ENCODE measurements around the gene PRTN3. TPM values are rescaled to one million over a fixed set of nuclear protein-coding genes. Genes with fewer than 3 reads are reported as not detected.

The PRTN3 gene
- total RNA-seq, 1 experiment from 2014 or later, result 2.7 TPM

DNA sequence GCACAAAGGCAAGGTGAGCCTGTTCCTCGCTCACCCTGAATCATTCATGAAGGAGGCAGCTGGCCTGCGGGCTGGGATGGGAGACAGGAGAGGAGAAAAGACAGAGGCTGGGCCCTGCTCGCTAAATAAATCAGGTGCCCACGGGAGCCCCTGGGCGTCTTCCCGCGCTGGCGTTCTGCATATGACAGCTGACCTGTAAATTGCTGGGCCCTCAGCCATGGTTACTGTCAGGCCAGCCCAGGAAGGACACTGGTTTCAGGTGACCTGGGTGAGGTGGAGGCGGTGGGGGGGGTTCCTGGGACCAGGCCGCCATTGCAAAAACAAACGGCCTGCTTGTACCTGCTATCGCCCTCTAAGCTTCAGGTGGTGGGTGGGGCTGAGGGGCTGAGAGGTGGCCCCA is 47.0 kb upstream of the PRTN3 start (continued):
- TF ChIP-seq SP1 (IDR thresholded peaks at IDR 0.05; ENCODE audit: low read depth) (no peak), CEBPB (IDR thresholded peaks at IDR 0.05; ENCODE audit: low read depth) (no peak), EZH2 (IDR thresholded peaks at IDR 0.05) (no peak), EGR1 (IDR thresholded peaks at IDR 0.05; ENCODE audit: low read depth) (no peak)

DNA sequence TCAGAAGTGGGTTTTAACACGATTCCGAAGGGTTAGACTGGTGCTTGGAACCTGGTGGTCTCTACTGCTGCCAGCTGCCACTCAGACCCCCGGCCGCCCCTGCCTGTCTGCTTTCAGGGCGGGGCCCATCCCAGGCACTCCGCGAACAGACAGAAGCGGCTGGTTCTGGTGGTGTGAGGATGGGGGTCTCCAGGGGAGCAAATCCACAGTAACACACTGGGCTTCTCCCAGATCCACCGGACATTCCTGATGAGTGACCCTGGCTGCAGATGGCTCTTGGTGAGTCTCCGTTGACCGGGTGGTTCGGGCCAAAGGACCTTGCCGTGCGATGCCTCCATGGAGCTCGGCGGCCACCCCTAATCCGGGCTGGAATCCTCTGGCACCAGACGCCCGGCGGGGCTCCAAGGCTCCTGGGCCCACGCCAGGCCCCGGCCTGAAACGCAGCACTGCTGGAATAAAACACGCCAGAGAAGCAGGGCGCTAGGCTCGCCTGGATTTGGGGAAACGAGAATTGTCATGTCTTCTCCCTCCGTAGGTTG is 45.7 kb upstream of the PRTN3 start:
- H2AFZ ChIP-seq (ENCODE audit: low read depth, low read length, poor library complexity, severe bottlenecking), result no peak overlapping the region

More for the DNA sequence above, 45.7 kb upstream of the PRTN3 start:
- H3K36me3 ChIP-seq (ENCODE audit: control insufficient read depth in 1 of 2, insufficient read depth in 2 of 2, low read length in 2 of 2), result peaks cover 3 to 18% of the 10 kb centered on the region in 2 experiments; a peak in 2 of 4 replicates
- ChIA-PET POLR2A (interaction anchor here (1.3 kb wide), 1 partner anchor 129 kb away, joined by 3 read pairs; no protein-coding TSS in a partner anchor), CTCF (no interaction called here), RAD21 (ENCODE audit: low non-redundant PET in 1 of 2, low total read pairs in 2 of 2, uncharacterized antibody in 2 of 2, unreplicated experiment in 2 of 2) (no interaction called here)
- H4K20me1 ChIP-seq (ENCODE audit: insufficient read depth), result peaks cover 15% of the 10 kb centered on the region; the same call in 1 of the 2 replicates
- H3K9ac ChIP-seq (ENCODE audit: low read length), result no peak overlapping the region
- H3K27ac ChIP-seq (ENCODE audit: low read depth, low read length), result no peak overlapping the region
- TF ChIP-seq, protein P1, sequence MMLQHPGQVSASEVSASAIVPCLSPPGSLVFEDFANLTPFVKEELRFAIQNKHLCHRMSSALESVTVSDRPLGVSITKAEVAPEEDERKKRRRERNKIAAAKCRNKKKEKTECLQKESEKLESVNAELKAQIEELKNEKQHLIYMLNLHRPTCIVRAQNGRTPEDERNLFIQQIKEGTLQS (IDR thresholded peaks at IDR 0.05), result no peak
- TF ChIP-seq, protein P2, sequence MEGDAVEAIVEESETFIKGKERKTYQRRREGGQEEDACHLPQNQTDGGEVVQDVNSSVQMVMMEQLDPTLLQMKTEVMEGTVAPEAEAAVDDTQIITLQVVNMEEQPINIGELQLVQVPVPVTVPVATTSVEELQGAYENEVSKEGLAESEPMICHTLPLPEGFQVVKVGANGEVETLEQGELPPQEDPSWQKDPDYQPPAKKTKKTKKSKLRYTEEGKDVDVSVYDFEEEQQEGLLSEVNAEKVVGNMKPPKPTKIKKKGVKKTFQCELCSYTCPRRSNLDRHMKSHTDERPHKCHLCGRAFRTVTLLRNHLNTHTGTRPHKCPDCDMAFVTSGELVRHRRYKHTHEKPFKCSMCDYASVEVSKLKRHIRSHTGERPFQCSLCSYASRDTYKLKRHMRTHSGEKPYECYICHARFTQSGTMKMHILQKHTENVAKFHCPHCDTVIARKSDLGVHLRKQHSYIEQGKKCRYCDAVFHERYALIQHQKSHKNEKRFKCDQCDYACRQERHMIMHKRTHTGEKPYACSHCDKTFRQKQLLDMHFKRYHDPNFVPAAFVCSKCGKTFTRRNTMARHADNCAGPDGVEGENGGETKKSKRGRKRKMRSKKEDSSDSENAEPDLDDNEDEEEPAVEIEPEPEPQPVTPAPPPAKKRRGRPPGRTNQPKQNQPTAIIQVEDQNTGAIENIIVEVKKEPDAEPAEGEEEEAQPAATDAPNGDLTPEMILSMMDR (IDR thresholded peaks at IDR 0.05 in 2 of 3, conservative IDR thresholded peaks at IDR 0.05 in 1 of 3; ENCODE audit: borderline replicate concordance in 1 of 3, insufficient read depth in 1 of 3, low read depth in 2 of 3, low read length in 2 of 3), result no peak
- TF ChIP-seq JUND (IDR thresholded peaks at IDR 0.05), result no peak
- TF ChIP-seq SRF (IDR thresholded peaks at IDR 0.05; ENCODE audit: low read depth), result no peak
- no peak for TF ChIP-seq TCF7L2 (IDR thresholded peaks at IDR 0.05; ENCODE audit: borderline replicate concordance, extremely low read depth, insufficient read depth, insufficient read length)
- TF ChIP-seq, protein P3, sequence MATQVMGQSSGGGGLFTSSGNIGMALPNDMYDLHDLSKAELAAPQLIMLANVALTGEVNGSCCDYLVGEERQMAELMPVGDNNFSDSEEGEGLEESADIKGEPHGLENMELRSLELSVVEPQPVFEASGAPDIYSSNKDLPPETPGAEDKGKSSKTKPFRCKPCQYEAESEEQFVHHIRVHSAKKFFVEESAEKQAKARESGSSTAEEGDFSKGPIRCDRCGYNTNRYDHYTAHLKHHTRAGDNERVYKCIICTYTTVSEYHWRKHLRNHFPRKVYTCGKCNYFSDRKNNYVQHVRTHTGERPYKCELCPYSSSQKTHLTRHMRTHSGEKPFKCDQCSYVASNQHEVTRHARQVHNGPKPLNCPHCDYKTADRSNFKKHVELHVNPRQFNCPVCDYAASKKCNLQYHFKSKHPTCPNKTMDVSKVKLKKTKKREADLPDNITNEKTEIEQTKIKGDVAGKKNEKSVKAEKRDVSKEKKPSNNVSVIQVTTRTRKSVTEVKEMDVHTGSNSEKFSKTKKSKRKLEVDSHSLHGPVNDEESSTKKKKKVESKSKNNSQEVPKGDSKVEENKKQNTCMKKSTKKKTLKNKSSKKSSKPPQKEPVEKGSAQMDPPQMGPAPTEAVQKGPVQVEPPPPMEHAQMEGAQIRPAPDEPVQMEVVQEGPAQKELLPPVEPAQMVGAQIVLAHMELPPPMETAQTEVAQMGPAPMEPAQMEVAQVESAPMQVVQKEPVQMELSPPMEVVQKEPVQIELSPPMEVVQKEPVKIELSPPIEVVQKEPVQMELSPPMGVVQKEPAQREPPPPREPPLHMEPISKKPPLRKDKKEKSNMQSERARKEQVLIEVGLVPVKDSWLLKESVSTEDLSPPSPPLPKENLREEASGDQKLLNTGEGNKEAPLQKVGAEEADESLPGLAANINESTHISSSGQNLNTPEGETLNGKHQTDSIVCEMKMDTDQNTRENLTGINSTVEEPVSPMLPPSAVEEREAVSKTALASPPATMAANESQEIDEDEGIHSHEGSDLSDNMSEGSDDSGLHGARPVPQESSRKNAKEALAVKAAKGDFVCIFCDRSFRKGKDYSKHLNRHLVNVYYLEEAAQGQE (IDR thresholded peaks at IDR 0.05; ENCODE audit: low read depth), result no peak
- TF ChIP-seq, protein P4, sequence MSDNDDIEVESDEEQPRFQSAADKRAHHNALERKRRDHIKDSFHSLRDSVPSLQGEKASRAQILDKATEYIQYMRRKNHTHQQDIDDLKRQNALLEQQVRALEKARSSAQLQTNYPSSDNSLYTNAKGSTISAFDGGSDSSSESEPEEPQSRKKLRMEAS (IDR thresholded peaks at IDR 0.05), result no peak
- TF ChIP-seq RAD21 (IDR thresholded peaks at IDR 0.05; ENCODE audit: low read depth), result no peak
- no peak for TF ChIP-seq ZNF274 (IDR thresholded peaks at IDR 0.05; ENCODE audit: low read depth, low read length)
- no peak for TF ChIP-seq POLR2AphosphoS5 (IDR thresholded peaks at IDR 0.05; ENCODE audit: low read depth, low read length)
- no peak for TF ChIP-seq POLR2A (IDR thresholded peaks at IDR 0.05; ENCODE audit: borderline replicate concordance, extremely low read depth, insufficient read depth, insufficient read length)
- no peak for TF ChIP-seq ELF1 (IDR thresholded peaks at IDR 0.05; ENCODE audit: borderline replicate concordance, low read depth)
- DNase-seq (ENCODE audit: low read depth, low spot score), result no peak
- H3K4me2 ChIP-seq (ENCODE audit: low read length), result no peak overlapping the region
- no peaks in the 10 kb centered on the region for H3K9me3 ChIP-seq (ENCODE audit: control insufficient read depth in 1 of 2, insufficient read depth in 1 of 2, low read depth in 1 of 2, low read length in 2 of 2)
- ATAC-seq, result no peak
- H3K79me2 ChIP-seq (ENCODE audit: insufficient read depth, low read length), result peaks cover 24% of the 10 kb centered on the region
- no TSS peak for BruUV-seq (replicated peaks)
- H3K9me2 ChIP-seq (ENCODE audit: insufficient read depth), result no peaks in the 10 kb centered on the region
- H3K27me3 ChIP-seq (ENCODE audit: insufficient read depth, low read length), result no peaks in the 10 kb centered on the region
- H3K4me3 ChIP-seq (replicated peaks in 1 of 2; ENCODE audit: low read depth in 1 of 2, low read length in 2 of 2), result no peak overlapping the region
- intact Hi-C loops (cut with micrococcal nuclease), result loop anchor here (10.0 kb wide), 1 partner anchor 450 kb away; the partner anchor contains the start of genes ATP5F1D and MIDN
- H3K4me1 ChIP-seq (ENCODE audit: control insufficient read depth in 1 of 2, insufficient read depth in 2 of 2, low read length in 2 of 2), result peaks cover 10 to 22% of the 10 kb centered on the region in 2 experiments

Measured in HCT116 (cell line).